Glomerular visceral epithelial cell (primary cell): ENCODE data around the gene OR52J3.
"Not testable (repeated sequence)": the region's sequence is repeated elsewhere in the genome, so short reads cannot be mapped to it uniquely, and the experiment has no call there.

ENCODE experiments used
- DNase-seq: peaks from one replicate; pipeline ENCODE4 v3.0.0-alpha.2; 2016; ENCODE audit errors: extremely low spot score

OR52J3 gene

DNA sequence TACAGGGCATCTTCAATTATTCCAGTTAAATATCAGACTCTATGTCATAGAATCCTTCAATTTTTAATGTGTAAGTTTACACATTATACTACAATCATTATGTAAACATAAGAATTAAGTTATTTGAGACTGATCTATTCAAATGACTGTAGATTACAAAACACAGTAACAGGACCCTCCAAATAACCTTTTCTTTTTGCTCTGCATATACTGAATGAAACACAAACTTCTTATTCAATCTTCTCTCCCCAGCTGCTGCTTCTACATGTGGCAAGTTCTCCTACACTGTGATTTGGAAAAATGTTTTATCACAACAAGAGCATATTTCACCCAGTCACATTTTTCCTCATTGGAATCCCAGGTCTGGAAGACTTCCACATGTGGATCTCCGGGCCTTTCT lies at the start of gene OR52J3:
Gene OR52J3 (plus strand): TSS at position 301 of the 400 bp plus-strand sequence. CDS start 0 bp downstream, at position 301.
- no peak for DNase-seq

DNA sequence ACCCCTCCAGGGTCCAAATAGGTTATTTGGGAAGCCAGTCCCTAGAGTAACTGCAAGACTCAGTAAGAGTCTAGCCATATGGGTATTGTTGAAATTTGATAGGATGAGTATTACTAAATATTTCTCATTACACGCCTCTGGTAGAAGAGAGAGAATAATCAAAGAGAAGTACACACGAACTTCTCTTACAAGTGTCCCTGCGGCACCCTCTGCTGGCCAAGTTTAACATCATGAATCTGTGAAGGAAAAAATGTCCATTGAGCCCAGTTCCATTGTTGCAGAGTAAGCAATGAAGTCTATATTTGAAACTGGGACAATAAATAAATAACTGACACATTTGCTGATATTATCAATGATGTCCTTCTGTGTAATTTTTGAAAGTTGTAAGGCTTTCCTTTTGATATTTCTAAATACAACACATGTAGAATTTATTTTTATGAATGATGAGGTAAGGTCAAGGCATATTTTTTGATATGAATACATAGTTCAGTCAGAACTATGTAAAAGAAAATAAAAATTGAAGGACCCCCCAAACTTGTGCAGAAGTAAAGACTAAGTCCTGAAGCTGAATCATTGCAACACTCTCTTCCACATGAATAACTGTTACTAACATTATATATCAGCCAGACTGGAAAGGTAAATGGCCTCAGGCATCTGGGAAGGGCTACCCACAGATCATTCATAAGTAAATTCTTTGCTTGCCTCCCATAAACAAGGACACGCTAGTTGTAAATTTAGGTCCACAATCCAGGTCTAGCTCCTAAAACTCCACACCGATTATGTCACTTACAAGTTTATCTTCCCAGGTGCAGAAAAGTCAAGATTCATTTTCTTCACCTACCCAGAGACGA lies 41.7 kb upstream of the OR52J3 start:
- DNase-seq = peak; percentile 44

DNA sequence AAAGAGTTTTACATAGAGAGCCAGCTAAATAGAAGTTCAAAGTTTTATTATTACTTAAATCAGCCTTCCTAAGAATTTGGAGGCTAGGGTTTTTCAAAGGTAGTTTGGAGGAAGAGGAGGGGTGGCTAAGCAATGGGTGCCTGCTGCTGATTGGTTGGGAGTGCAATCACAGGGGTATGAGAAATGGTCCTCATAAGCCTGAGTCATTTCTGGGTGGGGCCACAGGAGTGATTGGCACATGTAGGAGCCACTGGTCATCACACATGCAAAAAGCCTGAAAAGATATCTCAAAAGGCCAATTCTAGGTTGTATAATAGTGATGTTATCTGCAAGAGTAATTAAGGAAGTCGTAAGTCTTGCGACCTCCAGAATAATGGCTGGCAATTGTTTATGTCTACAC lies 38.8 kb upstream of the OR52J3 start:
- no peak for DNase-seq

DNA sequence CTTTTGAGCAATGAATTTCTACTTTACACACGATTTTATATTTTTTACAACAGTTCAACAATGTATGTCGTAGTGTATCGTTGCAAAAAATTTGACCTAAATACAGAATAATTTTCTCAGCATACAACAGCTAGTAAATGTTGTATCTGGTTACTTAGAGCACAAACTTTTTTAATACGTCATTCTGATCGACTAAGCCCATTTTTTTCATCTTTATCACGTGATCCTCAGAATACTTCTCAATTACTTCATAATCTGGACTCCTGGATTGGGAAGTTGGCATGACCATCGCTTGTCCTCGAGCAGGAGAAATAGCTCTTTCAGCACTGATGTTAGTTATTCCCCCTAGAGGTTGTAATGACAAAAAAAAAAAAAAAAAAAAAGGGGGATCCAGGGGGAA lies 35.1 kb upstream of the OR52J3 start:
- DNase-seq = no peak

DNA sequence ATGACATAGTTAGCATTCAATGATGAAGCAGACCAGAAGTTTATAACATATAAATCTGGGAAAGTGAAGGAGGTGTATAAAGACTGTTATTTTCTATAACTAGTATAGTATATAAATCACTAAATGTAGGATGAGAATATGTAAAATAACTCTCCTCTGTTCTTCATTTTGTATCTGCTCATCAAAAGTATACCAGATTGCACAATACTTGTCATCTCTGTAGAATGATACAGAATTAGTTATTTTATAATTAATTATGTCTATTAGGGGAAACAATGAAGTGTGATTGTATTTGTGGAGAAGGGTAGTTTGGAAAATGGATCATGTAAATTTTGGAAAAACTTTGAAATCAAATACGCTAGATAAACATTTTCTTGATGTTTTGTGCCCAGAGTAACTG lies 33.3 kb upstream of the OR52J3 start:
- DNase-seq = no peak

DNA sequence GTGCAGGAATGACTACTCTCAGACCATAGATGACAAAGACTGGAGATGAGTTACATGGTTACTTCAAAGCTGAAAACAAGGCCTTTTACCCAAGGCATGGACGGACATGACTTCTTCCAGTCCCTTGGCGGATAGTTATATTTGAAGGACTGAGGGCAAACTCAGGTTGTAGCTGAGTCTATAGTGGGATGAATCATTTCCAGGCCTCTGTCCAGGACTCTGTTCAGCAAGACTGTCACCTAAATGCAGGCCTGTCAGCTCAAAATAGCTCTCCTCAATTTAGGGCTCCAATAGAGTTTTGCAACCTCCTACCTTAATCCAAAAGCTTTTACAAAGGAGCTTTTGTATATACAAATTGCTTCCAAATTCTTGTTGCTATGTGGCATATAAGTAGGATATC lies 24.3 kb upstream of the OR52J3 start:
- DNase-seq = no peak

DNA sequence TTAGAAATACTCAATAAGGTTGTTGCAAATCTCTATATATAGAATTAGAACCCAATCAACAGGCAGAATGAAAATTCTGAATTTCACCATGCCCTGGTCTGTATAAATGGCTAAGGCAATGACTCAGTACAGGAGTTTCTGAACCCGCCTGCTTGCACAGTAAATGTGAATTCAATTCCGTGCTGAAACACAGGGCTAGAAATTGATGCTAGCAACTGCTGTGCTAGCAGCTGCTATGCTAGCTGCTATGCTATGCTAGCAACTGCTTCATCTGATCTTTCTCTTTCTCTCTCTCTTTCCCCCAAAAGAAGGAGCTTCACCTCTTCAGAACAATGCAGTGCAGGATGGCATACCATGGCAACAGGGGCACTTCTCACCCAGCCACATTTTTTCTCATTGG lies 9.7 kb upstream of the OR52J3 start:
- no peak for DNase-seq

DNA sequence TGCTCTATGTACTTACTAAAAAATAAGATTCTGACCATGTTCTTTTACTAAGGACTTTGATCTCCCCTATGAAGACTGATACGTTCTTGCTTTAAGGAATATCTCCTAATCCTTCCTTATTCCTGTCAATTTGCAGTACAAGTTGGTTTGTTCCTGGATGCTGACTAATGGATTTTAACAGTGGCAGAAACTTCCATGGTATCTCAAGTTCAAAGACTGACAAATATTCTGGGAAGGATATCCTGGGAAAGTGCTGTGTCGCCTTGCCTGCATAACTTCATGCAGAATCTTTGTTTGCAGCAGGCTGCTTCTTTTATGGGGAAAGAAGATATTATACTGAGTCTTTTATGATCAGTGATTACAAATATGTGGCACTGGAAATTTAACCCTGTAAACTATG lies 8.4 kb upstream of the OR52J3 start:
- DNase-seq = no peak

DNA sequence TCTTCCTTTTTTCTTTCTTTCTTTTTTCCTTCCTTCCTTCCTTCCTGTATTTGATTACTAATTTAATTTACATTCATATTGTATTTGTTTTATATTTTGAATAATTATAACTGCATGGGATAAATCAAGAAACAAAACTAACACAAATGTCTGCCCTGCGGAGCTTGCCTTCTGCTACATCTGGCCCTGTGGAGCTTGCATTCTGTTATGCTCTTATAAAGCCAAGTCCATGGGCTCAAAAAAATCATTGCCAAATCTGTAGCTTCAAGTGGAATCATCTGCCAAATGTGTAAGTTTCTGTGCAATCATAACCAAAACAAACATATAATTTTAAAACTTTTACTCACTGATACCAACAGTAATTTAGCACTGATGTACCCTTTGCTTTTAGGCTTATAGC lies 8.0 kb upstream of the OR52J3 start:
- DNase-seq = no peak

DNA sequence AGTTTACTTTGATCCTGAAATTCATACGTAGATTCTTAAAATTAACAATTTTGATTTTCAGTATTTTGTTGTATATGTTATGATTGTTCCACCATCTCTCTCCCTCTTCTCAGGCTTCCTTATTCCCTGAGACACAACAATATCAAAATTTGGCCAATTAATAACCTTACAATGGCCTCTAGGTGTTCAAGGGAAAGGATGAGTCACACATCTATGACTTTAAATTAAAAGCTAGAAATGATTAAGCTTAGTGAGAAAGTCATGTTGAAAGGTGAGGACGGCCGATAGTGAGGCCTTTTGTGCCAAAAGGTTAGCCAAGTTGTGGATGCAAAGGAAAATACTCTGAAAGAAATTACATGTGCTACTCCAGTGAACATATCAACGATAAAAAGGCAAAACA lies 5.5 kb upstream of the OR52J3 start:
- DNase-seq = no peak

DNA sequence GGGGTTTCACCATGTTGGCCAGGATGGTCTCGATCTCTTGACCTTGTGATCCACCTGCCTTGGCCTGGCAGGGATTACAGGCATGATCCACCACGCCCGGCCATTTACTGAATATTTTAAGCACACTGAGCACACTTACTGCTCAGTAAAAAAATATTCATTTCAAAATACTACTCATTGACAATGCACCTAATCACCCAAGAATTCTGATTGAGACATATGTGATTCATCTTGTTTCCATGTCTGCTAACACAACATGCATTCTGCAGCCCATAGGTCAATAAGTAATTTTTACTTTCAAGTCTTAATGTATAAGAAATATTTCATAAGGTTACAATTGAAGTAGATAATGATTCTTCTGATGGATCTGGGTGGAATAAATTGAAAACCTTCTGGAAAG lies 4.2 kb upstream of the OR52J3 start:
- DNase-seq = no peak

DNA sequence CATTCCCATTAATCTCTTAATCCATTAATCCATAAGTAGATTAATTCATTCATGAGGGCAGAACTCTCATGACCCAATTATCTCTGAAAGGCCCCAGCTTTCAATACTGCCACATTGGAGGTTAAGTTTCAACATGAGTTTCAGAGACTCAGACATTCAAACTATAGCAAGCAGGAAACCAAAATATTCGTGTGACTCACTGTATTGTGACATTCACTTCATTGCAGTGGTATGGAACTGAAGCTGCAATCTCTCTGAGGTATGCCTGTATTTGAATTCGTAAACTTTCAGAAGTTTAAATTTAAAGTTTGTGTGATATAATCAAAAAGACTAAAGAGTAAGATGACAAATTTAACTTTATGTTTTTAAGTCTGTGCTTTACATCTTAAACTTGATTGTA lies 2.9 kb upstream of the OR52J3 start:
- no peak for DNase-seq

DNA sequence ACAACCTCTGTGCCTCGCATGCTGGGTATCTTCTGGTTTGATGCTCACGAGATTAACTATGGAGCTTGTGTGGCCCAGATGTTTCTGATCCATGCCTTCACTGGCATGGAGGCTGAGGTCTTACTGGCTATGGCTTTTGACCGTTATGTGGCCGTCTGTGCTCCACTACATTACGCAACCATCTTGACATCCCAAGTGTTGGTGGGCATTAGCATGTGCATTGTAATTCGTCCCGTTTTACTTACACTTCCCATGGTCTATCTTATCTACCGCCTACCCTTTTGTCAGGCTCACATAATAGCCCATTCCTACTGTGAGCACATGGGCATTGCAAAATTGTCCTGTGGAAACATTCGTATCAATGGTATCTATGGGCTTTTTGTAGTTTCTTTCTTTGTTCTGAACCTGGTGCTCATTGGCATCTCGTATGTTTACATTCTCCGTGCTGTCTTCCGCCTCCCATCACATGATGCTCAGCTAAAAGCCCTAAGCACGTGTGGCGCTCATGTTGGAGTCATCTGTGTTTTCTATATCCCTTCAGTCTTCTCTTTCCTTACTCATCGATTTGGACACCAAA lies 516 bp downstream of the OR52J3 start:
- no peak for DNase-seq

DNA sequence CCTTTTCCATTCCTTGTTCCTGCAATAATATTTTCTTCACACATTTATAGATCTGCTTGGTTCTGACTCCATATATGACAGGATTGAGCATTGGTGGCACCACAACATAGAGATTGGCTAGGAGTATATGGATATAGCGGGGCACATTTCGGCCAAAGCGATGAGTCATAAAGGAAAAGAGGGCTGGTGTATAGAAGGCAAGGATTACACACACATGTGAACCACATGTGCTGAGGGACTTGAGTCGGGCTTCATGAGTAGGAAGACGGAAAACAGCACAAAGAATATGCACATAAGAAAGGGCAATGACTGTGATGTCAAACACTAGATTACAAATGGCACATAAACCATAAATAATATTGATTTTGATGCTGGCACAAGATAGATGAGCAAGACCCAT lies 12.4 kb downstream of the OR52J3 start:
- DNase-seq = not testable (repeated sequence)

DNA sequence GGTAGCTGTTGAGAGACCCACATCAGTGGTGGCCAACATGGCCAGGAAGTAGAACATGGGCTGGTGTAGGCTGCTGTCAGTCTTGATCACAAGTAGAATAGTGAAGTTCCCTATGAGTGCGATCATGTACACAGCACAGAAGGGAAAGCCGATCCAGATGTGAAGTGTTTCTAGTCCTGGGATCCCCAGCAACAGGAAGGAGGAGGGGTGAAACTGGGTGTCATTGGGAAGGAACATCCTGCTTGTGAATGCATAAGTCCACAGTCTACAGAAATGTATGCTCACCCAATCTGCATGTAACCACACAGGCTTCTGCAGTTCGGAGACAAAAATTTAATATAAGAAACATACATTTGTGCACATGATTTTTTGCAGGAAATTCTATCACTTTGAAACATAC lies 13.1 kb downstream of the OR52J3 start, which contains the start of gene OR52E2:
Gene OR52E2 (minus strand): TSS at position 237 of the 400 bp plus-strand sequence. CDS start 0 bp downstream, at position 237.
- no peak for DNase-seq

DNA sequence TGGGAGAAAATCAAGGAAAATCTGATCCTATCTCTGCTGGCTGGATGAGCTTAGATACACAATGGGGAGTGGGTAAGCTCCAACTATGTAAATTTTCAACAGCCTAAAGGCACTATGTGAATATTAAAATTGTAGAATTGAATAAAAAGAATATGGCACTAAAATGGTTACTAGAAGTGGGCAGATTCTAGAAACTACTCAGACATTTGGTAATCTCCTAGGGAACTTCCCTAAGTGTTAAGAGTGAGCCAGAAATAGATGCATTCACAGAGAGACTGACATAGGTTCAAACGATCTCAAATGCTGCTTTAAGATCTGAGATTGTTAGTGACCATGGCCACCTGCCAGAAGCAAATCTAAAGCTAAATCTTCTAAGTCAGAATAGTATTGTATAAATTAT lies 18.7 kb downstream of the OR52J3 start:
- DNase-seq = no peak

DNA sequence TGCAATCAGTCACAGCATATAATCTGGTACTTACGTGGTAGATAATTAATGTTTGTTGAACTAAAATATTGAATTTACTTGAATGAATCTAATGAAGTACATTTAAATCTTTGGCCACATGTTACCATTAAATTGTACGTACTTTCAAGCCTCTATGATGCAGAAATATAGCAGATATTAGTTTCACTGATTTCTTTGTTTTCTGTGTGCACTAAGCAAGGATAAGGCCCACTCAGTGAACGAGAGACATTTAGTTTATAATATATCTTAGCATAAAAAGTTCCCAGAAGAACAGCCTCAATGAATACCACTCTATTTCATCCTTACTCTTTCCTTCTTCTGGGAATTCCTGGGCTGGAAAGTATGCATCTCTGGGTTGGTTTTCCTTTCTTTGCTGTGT lies 22.9 kb downstream of the OR52J3 start, which contains the start of gene OR52E1:
Gene OR52E1 (plus strand): TSS at position 301 of the 400 bp plus-strand sequence.
- DNase-seq = no peak

DNA sequence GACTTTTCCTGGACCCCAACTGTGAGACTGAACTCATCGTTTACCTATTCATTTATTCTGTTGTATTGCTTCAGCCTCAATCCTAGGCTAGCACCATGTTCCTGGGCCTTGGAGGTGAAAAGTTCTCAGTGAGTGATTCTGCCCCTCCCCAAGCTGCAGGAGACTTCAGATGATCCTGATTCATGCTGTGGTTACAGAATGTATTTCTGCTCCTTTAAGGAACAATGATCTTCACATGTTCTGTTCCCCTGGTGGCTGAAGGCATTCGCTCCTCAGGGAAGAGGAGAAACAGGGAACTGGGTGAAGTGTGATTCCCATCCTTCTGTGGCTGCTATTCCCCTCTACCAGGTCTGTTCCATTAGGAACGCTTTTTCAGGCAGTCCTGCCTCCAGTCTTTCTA lies 25.5 kb downstream of the OR52J3 start:
- no peak for DNase-seq

DNA sequence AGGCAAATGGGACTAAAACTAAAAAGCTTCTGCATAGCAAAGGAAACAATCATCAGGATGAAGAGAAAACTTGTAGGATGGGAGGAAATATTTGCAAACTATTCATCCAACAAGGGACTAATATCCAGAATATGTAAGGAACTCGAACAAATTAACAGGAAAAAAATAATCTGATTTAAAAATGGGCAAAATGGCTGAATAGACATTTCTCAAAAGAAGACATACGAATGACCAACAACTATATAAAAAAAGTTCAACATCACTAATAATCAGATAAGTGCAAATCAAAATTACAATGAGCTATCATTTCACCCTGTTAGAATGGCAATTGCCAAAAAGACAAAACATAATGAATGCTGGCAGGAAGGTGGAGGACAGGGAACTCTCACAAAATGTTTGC lies 35.1 kb downstream of the OR52J3 start:
- DNase-seq = no peak

DNA sequence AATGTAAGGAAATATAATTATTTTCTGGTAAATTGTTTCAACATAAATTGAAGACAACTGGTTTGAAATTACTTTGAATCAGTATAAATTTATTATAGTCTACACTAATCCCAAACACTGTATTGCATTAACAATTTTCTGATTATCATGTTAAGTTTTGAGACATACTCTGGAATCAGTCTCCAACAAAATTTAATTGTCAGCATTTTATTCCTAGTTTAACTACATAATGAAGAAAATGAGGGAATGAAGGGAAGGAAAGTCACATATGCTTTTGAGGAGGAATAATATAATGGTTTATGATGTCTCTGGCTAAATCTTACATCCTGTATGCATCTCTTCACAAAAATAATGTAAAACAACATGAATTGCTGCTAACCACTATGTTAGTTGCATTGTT lies 37.3 kb downstream of the OR52J3 start:
- no peak for DNase-seq

DNA sequence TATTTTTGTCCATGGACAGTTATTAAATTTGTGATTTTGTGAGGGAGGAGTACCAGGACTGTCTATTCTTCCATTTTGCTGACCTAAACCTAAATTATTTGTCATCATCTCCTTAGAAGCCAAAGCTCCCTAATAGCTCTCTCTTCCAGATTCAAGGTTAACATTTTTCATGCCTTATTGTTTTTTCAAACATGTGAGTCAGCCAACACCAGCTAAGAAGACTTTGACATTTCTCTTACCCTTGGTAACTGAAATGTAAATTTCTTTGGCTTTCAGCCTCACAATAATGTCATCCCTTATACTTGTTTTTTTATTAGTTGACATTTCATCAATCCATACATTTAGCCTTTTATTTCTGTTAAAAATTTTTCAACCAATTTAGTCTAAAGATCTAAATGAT lies 42.2 kb downstream of the OR52J3 start:
- DNase-seq = no peak

DNA sequence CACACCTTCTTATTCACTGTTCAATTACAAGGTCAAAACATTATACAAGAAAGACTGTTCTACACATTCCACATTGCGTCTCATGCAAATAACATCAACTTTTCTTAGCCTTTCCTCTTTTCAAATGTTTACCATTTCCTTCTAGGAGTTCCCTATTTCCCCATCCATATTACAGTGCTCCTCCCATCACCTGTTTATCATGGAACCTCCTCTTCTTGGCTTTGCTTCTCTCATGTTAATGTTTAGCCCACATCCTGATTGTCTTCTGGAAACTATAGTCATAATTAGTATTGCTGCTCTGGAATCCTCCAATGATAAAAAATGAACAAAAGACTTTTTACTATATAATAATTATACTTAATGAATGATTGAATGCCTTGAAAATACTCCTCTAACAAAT lies 44.3 kb downstream of the OR52J3 start:
- no peak for DNase-seq

DNA sequence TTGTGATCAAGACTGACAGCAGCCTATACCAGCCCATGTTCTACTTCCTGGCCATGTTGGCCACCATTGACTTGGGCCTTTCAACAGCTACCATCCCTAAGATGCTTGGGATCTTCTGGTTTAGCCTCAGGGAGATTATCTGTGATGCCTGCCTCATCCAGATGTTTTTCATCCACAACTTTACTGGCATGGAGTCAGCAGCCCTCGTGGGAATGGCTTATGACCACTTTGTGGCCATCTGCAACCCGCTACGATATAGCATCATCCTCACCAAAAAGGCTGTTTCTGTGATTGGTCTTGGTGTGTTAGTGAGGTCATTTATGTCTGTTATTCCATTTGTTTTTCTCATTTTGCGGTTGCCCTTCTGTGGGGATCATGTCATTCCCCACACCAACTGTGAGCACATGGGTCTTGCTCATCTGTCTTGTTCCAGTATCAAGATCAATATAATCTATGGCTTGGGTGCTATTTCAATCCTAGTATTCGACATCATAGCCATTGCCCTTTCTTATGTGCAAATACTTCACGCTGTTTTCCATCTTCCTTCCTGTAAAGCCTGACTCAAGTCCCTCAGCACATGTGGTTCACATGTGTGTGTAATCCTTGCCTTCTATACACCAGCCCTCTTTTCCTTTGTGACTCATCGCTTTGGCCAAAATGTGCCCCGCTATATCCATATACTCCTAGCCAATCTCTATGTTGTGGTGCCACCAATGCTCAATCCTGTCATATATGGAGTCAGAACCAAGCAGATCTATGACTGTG lies 46.7 kb downstream of the OR52J3 start:
- DNase-seq = no peak
